ENCODE results near the gene MSRB3.

Gene MSRB3

DNA sequence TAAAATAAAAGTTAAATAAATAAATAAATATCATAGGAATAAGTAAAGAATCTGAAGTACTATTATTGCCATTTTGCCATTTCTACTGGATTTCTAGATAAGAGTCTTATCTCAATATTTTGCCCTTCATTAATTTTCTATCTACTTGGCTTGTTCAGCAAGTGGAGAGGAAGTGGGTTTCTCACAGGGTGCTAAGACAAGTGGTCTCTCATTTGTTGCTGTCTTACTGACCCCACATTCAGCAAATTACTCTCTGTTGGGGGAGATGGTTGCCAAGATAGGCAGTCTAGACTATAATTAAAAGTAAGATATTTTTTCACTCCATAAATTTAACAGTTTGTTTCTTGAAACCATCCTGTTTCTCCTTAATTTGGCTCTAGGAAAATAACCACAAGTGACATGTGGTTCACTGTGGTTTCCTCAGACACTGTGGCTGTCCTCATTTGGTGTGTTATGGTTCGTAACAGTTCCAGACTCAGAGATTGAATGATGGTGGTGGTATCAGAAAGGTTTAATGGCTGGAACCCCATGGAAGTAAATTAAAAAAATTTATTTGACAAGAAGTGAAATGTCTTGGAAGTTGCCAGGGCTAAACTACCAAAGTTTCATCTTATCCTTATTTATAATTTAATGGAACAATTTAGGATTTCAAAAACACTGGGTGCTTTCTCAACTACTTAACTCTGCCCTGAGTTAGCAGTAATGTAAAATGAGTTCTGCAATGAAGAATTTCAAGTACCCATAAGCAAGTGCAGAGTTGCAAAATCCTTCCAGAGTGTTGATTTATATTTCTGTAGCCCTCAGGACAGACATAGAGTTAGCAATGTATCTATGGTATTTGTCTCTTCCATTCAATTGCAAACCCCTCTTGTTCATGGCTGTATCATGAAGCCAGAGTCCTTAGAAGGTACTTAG is 214.8 kb downstream of the MSRB3 start:
- DNase-seq (ENCODE audit: low read depth in 2 of 3, low spot score in 1 of 3) = no peak

DNA sequence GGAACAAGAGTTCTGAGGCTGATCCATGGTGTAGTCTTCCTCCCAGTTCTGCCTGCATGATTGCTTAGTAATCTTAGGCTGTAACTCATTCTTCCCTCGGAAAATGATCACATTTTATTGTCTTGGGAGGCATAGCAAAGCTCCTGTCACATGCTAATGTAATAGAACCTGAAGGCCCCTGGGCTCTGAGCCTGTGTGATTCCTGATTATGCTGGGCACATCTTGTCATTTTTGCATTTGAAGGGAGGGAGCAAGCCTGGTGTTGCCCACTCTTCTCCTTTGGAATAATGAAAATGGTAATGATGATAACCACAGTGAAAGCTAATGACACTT is 215.4 kb downstream of the MSRB3 start:
- DNase-seq (ENCODE audit: low read depth in 2 of 3, low spot score in 1 of 3) = no peak

DNA sequence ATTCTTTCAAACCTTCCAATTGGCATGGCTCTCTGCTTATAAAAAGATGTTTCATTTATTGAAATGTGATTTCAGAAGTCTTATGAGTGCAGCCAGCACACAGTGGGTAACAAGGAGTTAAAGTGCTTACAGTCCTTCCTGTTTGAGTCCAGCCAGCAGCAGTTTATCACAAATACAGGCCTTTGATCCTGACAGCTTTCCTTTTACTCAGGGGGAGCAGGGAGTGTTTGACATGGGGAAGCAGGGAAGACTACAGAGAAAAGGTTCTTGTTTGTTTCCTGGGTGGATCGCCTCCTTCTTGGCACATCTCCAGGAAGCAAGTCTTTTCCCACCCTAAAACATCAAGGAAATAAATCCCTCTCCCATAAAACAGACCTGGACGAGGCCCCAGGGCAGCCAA is 216.1 kb downstream of the MSRB3 start:
- no peak for DNase-seq (ENCODE audit: low read depth in 2 of 3, low spot score in 1 of 3)

DNA sequence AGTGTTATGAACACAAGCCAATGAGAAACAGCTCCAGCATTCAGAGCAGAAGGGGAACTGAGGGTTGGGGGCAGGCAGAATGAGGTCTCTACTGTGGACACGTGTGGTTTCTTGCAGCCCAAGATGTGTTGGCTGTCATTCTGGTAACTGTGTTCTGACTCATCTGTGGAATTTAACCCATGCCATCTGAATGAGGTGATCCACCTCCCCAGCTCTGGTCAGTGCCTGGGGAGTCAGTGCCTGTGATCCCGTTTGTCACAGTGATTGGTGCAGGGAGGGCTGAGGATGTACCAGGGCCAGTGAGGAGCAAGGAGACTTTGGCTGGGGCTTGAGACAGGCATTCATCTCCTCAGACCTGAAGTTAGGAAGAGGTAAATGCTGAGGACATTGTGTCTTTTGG is 216.8 kb downstream of the MSRB3 start:
- DNase-seq (ENCODE audit: low read depth in 2 of 3, low spot score in 1 of 3) = no peak

DNA sequence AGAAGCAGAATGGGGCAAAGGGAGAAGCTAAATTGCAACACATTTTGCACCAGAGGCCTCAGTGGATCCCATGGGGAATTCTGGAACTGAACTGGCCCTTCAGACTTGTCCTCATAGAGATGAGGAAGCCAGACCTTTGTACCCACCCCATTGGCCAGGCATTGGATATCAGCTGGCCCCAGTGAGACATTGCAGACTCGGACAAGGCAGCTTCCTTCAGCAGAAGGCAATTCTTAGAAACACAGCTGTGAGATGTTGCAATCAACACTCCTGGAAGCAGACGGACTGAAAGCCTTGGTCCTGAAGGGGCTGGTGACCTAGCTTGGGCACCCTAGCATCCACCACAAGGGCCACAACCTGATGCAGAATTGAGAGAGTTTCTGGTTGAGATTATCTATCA is 218.1 kb downstream of the MSRB3 start:
- DNase-seq (ENCODE audit: low read depth in 2 of 3, low spot score in 1 of 3) = no peak

DNA sequence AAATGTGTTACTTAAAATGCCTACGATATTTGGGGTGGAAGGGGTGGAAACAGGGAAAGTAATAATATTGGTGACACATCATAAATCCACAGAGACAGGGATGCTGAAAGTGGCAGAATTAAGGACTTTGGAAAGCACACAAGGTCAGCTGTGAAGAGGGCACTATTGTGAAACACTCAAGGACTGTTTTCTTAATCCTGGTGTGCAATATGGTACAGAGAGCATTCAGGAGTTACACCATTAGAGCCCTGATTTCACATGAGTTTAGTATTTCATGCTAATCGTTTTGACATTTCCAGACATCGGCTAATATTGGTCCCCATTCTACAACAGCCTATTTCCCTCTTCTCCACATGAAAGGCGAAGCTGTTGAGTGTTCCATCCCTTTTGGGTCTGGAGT is 219.2 kb downstream of the MSRB3 start:
- DNase-seq (ENCODE audit: low read depth in 2 of 3, low spot score in 1 of 3) = no peak

DNA sequence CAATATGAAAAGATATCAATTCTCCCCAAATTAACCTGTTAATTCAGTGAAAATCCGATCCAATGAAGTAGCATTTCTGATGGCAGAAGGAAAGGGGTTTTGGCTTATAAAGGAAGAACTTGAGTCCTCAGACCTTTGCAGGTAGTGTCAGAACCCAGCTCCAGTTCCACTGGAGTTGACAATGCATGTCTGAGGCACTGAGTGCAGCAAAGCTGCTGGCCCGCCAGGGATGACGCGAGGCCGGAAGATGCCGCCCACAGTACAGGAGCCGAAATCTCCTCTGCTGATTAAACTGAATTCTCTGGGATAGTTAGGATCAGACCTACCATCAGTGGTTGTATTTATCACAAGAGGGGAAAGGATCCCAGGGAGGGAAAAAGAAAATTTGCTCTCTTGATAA is 220.7 kb downstream of the MSRB3 start:
- no peak for DNase-seq (ENCODE audit: low read depth in 2 of 3, low spot score in 1 of 3)

DNA sequence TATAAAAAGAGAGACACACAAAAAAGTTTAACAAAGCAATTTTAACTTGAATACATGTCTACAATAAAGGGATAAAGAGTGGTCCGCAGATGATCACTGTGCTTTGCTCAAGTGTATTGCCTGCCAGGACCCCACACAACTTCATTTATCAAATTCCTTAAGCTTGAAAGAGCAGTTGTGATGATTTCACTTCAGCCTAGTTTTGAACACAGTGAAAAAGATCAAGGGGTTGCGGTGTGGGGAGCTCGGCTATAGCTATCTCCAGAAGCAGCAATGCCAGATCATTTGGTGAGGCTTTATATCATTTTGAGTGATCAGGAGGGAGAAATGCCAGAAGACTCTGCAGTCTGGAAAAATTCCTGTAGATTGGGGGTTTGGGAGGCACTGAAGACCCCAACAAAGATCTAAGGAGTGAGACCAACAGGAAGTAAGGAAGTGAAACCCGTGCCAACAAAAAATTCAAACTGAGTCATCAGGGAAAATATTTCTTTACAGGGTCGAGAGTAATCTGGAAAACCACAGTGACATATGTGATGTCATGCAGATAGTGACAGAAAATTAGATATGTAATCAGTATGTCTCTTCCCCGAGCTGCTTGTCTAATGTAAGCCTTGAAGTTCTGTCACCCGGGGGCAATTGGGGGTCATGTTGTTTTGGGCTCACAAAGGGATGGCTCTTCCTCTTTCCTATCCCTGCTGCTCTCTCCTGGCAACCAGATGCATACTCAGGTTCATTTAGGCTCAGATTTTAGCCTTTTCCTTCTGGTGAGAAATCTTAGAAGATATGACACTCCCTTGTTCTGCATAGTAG is 221.8 kb downstream of the MSRB3 start:
- DNase-seq (ENCODE audit: low read depth in 2 of 3, low spot score in 1 of 3) = no peak

DNA sequence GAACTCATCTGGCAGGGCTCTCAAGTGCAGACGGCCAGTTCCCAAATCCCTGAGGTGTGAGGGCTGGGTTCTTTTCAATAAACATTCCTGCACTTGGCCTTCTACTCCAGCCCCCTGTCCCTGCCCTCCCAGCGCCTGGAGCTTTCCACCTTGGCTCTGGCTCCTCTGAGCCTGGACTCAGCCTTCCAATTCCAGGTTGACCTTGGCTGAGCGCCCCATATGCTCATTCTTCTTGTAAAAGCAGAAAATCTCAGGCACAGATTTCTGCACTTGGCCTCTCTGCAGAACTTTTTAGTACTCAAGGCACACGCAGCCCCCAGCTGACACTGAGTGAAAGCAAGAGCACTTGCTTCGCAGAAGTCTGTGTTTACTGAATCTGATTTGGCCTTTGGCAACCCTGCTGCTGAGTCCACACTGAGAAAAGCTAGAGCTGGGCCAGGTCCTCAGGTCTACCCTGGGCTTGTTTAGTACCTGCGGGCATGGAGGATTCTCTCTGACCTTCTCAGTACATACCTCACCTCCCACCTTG is 222.7 kb downstream of the MSRB3 start:
- DNase-seq (ENCODE audit: low read depth in 2 of 3, low spot score in 1 of 3) = no peak

DNA sequence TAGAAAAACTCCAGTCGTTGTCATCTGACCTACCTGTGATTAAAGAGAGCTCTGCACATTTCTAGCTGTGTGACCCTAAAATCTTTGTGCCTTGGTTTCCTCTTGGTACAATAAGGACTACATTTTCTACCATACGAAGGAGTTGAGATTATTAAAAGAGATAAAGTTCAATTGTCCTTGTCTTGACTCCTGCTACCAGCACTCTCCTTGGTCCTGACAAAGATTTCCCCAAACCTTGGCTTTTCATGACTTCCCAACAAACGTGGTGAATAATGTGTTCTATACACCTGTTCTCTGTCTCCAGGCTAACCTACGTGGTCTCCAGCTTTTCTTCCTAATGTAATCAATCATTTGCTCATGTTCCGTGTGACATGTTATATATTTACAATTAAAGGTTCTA is 223.5 kb downstream of the MSRB3 start:
- DNase-seq (ENCODE audit: low read depth in 2 of 3, low spot score in 1 of 3) = no peak

DNA sequence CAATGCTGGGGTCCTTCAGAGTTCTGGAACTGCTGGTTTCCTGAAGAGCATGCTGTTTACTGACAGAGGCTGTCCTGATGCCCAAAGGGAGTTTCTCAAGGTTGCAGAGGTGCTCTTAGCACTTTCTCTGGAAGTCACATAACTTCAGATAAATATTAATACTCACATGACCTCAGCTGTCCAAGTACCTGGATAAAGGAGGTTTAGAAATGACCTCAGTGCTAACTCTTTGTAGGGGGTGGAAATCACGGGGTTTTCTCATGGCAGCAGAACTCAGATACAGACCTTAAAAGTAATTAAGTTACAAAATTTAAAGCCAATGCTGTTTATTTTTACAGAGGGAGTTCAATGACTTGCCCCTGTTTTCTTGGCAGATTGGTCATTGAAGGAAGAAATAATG is 225.9 kb downstream of the MSRB3 start:
- DNase-seq (ENCODE audit: low read depth in 2 of 3, low spot score in 1 of 3) = no peak

DNA sequence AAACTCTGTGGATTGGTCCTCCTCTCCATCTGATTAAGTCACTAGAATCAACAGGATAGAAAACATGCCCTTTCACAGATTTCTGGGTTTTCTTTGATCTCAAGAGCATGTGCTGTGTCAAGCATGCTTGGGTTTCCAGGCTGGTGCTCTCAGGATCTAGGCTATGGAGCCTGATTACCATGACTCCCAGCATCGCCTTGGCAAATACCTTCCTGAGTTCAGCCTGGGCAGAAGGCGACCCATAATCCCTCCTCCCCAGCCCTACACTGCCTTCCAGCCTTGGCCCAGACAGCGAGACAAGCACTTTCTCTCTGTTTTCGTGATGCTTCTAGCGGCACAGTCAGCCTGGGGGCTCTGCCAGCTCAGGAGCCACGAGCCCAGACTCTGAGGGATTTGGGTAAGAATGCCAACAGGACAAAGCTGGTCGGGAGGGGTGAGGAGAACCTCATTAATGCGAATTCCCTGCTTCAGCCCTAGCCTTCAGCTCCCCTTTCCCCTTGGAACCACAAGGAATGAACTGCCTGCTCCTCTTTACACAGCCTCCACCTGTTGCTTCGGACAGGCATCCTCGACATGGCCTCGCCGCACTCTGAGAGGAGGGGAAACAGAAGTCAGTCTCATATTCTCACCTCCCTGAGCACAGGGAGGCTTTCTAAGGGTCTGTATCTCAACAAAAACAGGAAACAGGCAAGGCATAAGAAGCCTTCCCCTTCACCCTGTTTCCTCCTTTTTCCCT is 227.1 kb downstream of the MSRB3 start:
- DNase-seq (ENCODE audit: low read depth in 2 of 3, low spot score in 1 of 3) = no peak

DNA sequence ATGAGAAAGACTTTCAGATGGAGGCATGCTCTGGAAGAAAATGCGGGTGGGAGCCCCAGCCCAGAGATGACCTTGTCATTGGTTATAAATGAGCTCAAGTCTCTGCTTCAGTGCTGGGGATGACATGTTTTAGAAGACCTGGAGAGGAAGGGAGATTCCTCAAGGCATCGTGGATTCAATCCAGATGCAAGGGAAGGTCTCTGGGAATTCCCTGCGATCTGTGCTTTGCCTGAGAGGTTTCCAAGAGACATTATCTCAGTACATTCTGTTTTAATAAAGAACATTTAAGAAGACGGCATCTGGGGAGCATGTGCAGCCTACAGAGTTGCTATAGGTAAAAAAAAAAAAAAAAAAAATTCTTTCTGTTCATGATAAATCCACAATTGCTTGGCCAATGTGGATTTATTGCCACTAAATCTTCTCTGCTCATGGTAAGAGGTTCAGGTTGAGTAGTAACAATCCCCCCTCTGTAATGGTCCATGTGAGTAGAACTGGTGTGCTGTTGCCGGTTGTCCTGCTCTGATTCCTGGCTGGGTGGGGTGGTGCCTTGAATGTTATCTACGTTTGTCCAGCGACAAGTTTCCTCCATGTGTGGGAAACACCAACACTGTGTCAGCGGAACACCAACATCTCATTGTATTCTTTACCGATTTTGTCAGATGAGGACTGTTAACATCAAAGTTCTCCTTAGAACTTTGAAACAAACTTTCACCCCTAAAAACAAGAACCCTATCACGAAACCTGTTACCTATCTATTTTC is 230.0 kb downstream of the MSRB3 start:
- no peak for DNase-seq (ENCODE audit: low read depth in 2 of 3, low spot score in 1 of 3)

DNA sequence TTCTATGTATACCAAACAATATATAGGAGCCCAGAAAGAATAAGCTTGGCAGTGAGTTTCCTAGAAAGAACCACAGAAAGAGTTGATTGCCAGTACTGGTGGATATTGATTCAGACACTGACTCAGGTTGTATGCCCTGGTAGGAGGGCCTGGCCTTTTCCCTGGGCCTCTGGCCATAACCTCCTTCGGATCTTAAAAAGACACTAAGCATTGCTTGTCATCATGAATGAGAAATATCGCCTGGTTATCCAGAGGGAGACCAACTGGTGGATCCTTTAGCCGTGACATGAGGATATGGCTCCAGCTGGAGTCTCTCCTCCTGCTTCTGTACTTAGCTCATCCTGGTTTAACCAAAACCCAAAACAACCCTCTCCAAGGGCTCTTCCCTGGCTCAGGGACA is 231.5 kb downstream of the MSRB3 start:
- no peak for DNase-seq (ENCODE audit: low read depth in 2 of 3, low spot score in 1 of 3)

DNA sequence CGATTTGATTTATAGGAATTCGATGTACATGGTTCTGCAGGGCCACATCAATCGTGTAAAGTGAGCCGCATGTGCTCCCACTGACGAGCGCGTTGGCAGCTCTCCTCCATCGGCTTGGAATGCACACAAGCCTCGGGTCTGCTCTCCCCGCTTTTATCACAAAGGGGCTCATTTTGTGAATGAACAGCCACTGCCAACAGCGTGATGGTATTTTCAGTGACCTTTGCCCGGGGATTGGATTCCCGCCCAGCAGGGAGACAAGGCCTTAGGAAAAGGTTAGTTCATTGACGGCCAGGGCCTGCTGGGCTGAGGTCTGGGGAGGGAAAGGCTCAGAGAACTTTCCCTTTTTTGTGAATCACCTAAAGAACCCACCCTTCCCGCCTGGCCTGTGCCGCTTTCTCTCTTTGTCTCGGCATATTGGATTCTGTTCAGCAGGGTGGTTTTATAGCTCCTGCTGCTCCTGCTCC is 232.1 kb downstream of the MSRB3 start:
- DNase-seq (ENCODE audit: low read depth in 2 of 3, low spot score in 1 of 3) = no peak

DNA sequence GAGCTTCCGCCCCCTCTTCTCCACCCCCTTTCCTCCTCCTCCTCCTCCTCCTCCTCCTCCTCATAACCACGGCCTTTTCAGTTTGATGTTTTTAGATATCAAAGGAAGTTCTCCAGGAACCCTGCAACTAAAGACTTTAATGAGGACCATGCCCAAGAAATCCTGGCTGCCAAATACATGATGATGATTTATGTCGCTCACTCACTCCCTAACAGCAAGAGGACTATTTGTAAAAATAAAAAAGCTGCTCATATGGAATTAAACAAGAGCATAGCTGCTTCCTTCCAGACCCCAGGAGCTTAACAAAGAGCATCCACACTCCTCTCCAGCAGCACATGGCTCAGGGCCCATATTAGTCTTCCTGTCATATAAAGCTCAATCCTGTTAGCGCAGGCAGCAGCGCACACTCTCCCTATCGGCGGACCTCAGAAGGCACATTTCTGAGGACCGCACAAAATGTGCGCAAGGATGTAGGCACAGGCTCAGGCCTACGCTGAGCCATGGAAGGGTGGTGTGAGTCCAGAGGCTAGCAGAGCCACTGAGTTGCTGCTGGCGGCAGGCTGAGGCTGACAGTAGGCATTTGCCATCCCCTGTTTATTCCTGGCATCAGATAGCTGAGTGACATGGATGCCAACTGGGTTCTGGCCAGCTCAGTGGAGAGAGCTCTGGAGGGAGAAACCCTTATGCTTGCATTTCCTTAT is 232.8 kb downstream of the MSRB3 start:
- no peak for DNase-seq (ENCODE audit: low read depth in 2 of 3, low spot score in 1 of 3)

DNA sequence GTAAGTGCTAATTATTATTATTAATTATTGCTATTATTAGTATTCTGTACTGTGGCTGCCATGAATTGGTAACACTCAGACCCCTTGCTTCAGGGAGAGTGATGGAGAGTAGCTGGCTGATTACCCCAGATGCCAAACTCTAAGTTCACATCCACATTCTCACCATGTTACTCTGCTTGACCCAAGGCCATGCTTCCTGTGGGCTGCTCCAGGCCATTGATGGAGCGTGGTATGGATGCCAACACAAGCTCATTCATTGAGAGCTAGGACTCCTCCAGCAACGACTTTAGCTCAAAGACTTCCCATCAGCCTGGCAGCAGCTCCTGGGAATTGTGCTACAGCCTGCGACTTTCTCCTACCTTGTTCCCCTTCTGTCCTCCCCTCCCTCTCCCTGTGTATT is 233.4 kb downstream of the MSRB3 start:
- DNase-seq (ENCODE audit: low read depth in 2 of 3, low spot score in 1 of 3) = no peak
